Activated CD8-positive, alpha-beta T cell treated with anti-CD3 and anti-CD28 coated beads for 36 hours (primary cell): ENCODE results near the gene FUT8. TPM values are rescaled to one million over a fixed set of nuclear protein-coding genes. Genes with fewer than 3 reads are reported as not detected.

Source experiments
- ATAC-seq: fragments of 200-7000 bp; cut with Tn5 transposase; one replicate; pipeline ENCODE4 v1.10.0; 2021; ENCODE audit warnings: mild to moderate bottlenecking, moderate library complexity
- CTCF ChIA-PET: fragments of 350-600 bp; sonication (Branson Sonifier 250); formaldehyde crosslinking; loops from one replicate; lab custom pipeline; 2021; ENCODE audit warnings: antibody characterized with exemption; lab: Charles Lee
- POLR2A ChIA-PET: fragments of 350-600 bp; sonication (Branson Sonifier 250); formaldehyde crosslinking; loops from one replicate; lab custom pipeline; 2021; ENCODE audit warnings: antibody characterized with exemption; lab: Charles Lee
- DNase-seq: peaks from one replicate; pipeline ENCODE4 v3.0.0-alpha.2; 2020
- H3K27ac Mint-ChIP-seq: one replicate; pipeline ENCODE4 v1.8.0; 2021; ENCODE audit warnings: mild to moderate bottlenecking, mixed read lengths
- H3K27me3 Mint-ChIP-seq: one replicate; pipeline ENCODE4 v1.8.0; 2021; ENCODE audit warnings: mixed read lengths
- H3K36me3 Mint-ChIP-seq: one replicate; pipeline ENCODE4 v1.8.0; 2021; ENCODE audit warnings: low read depth, mixed read lengths
- H3K4me1 Mint-ChIP-seq: one replicate; pipeline ENCODE4 v1.8.0; 2021; ENCODE audit warnings: low read depth, mixed read lengths
- H3K4me3 Mint-ChIP-seq: one replicate; pipeline ENCODE4 v1.8.0; 2021; ENCODE audit warnings: mild to moderate bottlenecking, moderate library complexity, mixed read lengths
- H3K9me3 Mint-ChIP-seq: one replicate; pipeline ENCODE4 v1.8.0; 2021; ENCODE audit warnings: mixed read lengths
- intact Hi-C: fragments of 100-400 bp; cut with micrococcal nuclease; formaldehyde crosslinking; loops from one replicate; pipeline ENCODE4 v1.10.0; 2022
- total RNA-seq, 2 experiments: library from RNA; stranded (reverse); gene quantifications; one replicate each; pipeline ENCODE4 v1.2.3, GENCODE V29; 2021
- TF ChIP-seq, protein P1 (sequence below): fragments of 200-600 bp; IDR thresholded peaks from one replicate; pipeline ENCODE4 v1.8.0; 2022; ENCODE audit warnings: antibody characterized with exemption, mild to moderate bottlenecking

The FUT8 gene
- total RNA-seq, 2 experiments from 2014 or later = 55.7 to 61.0 TPM

DNA sequence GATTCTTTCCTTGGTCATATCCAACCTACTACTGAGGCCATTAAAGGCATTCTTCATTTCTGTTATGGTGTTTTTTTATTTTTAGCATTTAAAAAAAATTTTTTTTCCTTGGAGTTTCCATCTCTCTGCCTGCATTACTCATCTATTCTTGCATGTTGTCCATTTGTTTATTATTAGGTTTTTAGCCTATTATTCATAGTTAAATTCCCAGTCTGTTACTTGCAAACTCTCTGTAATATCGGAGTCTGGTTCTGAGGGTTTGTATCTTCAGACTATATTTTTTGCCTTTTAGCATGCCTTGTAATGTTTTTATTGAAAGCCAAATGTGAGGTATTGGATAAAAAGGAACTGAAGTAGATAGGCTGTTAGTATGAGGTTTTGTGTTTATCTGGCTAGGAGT lies 284.3 kb downstream of the FUT8 start:
- Mint-ChIP-seq H3K27ac (no peak overlapping the region), H3K9me3 (peaks cover 4% of the 10 kb centered on the region), H3K27me3 (no peaks in the 10 kb centered on the region), H3K4me1 (peaks cover 3% of the 10 kb centered on the region), H3K4me3 (no peak overlapping the region), H3K36me3 (peaks cover 9% of the 10 kb centered on the region)
- intact Hi-C loops = no loop called here
- DNase-seq = no peak
- POLR2A ChIA-PET = no interaction called here
- CTCF ChIA-PET = interaction anchor here (1.0 to 1.3 kb wide), 2 partner anchors 128 kb away, joined by 3 to 5 read pairs; no protein-coding TSS in a partner anchor
- no peak for ATAC-seq
- TF ChIP-seq, protein P1, sequence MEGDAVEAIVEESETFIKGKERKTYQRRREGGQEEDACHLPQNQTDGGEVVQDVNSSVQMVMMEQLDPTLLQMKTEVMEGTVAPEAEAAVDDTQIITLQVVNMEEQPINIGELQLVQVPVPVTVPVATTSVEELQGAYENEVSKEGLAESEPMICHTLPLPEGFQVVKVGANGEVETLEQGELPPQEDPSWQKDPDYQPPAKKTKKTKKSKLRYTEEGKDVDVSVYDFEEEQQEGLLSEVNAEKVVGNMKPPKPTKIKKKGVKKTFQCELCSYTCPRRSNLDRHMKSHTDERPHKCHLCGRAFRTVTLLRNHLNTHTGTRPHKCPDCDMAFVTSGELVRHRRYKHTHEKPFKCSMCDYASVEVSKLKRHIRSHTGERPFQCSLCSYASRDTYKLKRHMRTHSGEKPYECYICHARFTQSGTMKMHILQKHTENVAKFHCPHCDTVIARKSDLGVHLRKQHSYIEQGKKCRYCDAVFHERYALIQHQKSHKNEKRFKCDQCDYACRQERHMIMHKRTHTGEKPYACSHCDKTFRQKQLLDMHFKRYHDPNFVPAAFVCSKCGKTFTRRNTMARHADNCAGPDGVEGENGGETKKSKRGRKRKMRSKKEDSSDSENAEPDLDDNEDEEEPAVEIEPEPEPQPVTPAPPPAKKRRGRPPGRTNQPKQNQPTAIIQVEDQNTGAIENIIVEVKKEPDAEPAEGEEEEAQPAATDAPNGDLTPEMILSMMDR = no peak

DNA sequence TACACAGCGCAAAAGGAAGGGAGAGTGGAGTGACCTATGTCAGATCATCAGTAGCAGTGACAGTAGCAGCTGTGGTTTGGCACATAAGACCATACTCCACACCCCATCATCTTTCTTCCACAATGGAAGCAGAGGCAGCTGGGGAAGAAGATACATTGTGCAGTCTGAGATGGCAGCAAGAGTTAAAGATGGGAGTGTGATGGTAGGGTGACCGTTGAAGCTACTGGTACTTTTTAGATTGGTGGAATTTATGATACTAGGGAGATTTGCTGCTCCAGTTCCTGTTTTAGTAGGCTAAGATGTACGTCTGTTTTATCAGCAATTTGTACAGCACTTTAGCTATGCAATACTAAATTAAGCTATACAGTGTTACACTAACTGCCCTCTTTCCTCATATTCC lies 291.0 kb downstream of the FUT8 start:
- Mint-ChIP-seq H3K4me3 (no peak overlapping the region), H3K4me1 (peaks cover 7% of the 10 kb centered on the region), H3K9me3 (peaks cover 16% of the 10 kb centered on the region), H3K27me3 (no peaks in the 10 kb centered on the region), H3K36me3 (peaks cover 23% of the 10 kb centered on the region), H3K27ac (no peak overlapping the region)
- ChIA-PET POLR2A (no interaction called here), CTCF (interaction anchor here (0.7 to 2.2 kb wide), 5 partner anchors 10 to 292 kb away, joined by 3 to 7 read pairs (median 4); no protein-coding TSS in a partner anchor)
- intact Hi-C loops = no loop called here
- ATAC-seq = no peak
- TF ChIP-seq, protein P1 = no peak
- no peak for DNase-seq

DNA sequence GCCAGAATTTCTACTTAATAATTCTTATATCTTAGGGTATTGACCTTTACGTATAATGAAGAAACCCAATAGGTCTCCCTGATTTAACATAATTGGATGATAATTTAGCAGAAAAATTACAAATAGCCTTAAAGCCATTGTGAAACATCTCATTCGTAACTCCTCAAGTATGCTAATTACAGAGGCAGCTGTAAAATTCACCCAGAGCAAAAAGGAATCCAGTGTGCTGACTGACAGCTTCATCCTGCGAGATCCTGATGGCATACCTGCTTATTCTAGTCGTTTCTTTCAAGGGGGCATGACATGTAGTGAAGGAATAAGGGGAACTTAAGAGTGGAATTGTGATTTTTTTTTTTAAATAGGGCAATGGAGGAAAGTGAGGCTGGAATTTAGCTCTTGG lies 291.5 kb downstream of the FUT8 start:
- POLR2A ChIA-PET = no interaction called here
- H3K36me3 Mint-ChIP-seq = peaks cover 25% of the 10 kb centered on the region
- H3K4me3 Mint-ChIP-seq = no peak overlapping the region
- no peak overlapping the region for H3K27ac Mint-ChIP-seq
- H3K4me1 Mint-ChIP-seq = peaks cover 9% of the 10 kb centered on the region
- peaks cover 18% of the 10 kb centered on the region for H3K9me3 Mint-ChIP-seq
- intact Hi-C loops = no loop called here
- CTCF ChIA-PET = interaction anchor here (1.0 to 2.2 kb wide), 3 partner anchors 10 to 256 kb away, joined by 3 to 7 read pairs (median 6); no protein-coding TSS in a partner anchor
- DNase-seq = no peak
- ATAC-seq = no peak
- H3K27me3 Mint-ChIP-seq = no peaks in the 10 kb centered on the region
- TF ChIP-seq, protein P1 = no peak

DNA sequence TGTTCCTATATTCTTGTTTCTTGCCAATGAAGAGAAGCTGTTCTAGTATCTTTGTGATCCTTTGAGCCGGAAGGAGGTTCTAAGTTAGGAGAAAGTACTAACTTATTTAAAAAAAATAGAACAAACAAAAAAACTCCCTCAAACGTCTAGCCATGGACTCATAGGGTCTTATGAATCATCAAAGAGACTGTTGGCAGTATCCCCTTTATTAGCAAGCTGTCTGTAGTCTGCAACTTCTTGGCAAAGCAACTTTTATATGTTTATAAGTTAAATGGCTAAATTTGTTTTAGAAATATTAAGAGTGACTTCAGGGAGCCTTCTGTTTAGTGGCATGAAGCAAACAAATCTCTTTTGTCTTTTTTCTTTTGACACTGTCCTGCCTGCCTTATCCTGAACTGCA lies 291.9 kb downstream of the FUT8 start:
- TF ChIP-seq, protein P1 = no peak
- CTCF ChIA-PET = interaction anchor here (2.2 kb wide), 1 partner anchor 256 kb away, joined by 6 read pairs; no protein-coding TSS in a partner anchor
- no peak for DNase-seq
- Mint-ChIP-seq H3K4me1 (peaks cover 13% of the 10 kb centered on the region), H3K27ac (peak overlapping the region; percentile 79), H3K4me3 (no peak overlapping the region), H3K27me3 (no peaks in the 10 kb centered on the region), H3K9me3 (peaks cover 18% of the 10 kb centered on the region), H3K36me3 (peaks cover 25% of the 10 kb centered on the region)
- POLR2A ChIA-PET = interaction anchor here (0.6 kb wide), 1 partner anchor 46 kb away, joined by 3 read pairs; no protein-coding TSS in a partner anchor
- intact Hi-C loops = no loop called here
- ATAC-seq = no peak

DNA sequence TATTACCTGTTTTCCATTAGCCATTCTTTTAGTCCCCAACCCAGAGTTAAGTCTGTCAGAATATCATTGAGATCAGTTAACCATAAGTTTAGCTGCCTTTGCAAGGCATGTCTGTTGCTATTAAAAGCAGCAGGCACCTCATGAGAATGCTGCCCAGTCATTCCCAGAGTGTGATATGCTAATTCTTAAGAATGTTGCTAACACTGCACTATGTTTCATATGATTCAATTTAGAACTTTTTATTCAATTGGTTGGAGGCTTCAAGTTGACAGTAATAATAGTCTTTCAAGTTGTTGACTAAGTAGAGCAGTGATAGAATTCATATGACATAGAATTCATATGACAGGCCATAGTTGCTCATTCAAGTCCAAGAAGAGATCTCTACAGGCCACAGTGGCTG lies 292.3 kb downstream of the FUT8 start:
- intact Hi-C loops = no loop called here
- ATAC-seq (peak; percentile 94), DNase-seq (peak; percentile 66)
- Mint-ChIP-seq H3K27me3 (no peaks in the 10 kb centered on the region), H3K27ac (peak overlapping the region; percentile 79), H3K9me3 (peaks cover 18% of the 10 kb centered on the region), H3K4me1 (peaks cover 16% of the 10 kb centered on the region), H3K4me3 (no peak overlapping the region), H3K36me3 (peaks cover 24% of the 10 kb centered on the region)
- TF ChIP-seq, protein P1 = no peak
- ChIA-PET CTCF (no interaction called here), POLR2A (interaction anchor here (0.6 kb wide), 1 partner anchor 45 kb away, joined by 3 read pairs; no protein-coding TSS in a partner anchor)
